Gastroesophageal sphincter (tissue), 3 donors: ENCODE data around the gene TMOD3.

ENCODE experiments used
- CTCF ChIP-seq, 4 experiments: fragments of 200-600 bp in 2 of 4; fragments of 450-650 bp in 2 of 4; sonication (generic) in 1 of 4; IDR thresholded peaks; one replicate each; pipeline ENCODE4 v1.5.1; 2017 to 2019; ENCODE audit warnings: antibody characterized with exemption in 4 of 4, mild to moderate bottlenecking in 2 of 4, moderate library complexity in 2 of 4
- EP300 ChIP-seq: sonication (generic); formaldehyde crosslinking; IDR thresholded peaks from one replicate; pipeline ENCODE4 v1.6.1; 2017; ENCODE audit warnings: antibody characterized with exemption, mild to moderate bottlenecking
- POLR2A ChIP-seq, 2 donors: fragments of 450-650 bp; IDR thresholded peaks; one replicate each; pipeline ENCODE4 v1.6.1; 2017; ENCODE audit warnings: antibody characterized with exemption in 2 of 2, mild to moderate bottlenecking in 2 of 2, moderate library complexity in 1 of 2

GRCh38 chr15:51861557-51862359, 32.3 kb downstream of the TMOD3 start:
- TF ChIP-seq CTCF (IDR thresholded peaks at IDR 0.05) (no peak), EP300 (no peak), POLR2A (IDR thresholded peaks at IDR 0.05) (no peak)
